GM12874 (cell line): ENCODE measurements around the gene C17orf100.

Experiments used
- CTCF ChIP-seq: IDR thresholded peaks from 2 replicates; pipeline ENCODE4 v1.5.1; 2011; ENCODE audit warnings: low read depth, mild to moderate bottlenecking, control low read depth, low read length, moderate library complexity; ENCODE audit not compliant: insufficient read depth

C17orf100 gene

DNA sequence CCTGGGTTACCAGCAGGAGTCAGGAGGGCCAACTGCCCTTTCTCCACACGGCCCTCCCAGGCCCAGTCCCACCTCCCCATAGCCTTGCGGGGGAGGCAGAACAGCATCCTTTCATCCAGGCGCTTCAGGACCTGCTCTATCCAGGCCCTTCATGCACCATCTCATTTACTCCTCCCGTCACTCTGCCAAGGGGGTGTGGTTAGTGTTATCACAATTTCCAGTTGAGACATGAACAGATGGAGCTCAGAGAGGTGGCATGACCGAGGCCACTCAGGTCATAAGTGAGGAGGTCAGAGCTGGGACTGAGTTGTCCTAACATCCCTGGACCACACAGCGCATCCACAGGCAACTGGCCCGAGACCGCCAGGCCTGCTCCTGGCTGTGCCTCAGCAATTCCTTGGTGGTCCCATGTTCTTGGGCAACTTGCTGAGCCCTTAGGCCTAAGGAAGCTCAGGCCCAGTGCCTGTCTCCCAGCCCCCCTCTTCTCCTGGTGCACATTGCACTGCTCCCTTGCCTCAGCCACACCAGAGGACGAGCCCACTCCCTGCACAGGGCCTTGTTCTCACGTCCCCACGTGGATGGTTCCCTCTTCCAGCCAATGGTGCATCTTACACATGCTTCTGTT is 23.8 kb downstream of the C17orf100 start:
- TF ChIP-seq CTCF = no peak

DNA sequence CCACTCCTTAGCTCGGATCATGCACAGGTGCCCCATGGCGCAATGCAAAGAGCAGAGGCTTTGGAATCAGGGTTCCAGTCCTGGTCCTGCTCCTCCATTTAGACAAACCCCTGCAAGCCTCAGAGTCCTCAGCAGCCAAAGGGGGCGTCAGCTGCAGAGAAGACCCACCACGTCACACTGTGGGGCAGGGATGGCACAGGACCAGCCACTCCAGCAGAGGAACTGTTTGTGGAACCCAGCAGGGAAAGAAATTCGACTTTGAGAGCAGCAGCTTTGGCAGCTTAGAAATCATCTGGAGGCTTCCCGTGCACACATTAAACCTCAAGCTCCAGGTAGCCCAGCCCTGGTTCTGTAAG is 25.2 kb downstream of the C17orf100 start:
- TF ChIP-seq CTCF = no peak

- TF ChIP-seq CTCF = no peak
These were observed 25.7 kb downstream of the C17orf100 start for GRCh38 chr17:6677158-6677831.

DNA sequence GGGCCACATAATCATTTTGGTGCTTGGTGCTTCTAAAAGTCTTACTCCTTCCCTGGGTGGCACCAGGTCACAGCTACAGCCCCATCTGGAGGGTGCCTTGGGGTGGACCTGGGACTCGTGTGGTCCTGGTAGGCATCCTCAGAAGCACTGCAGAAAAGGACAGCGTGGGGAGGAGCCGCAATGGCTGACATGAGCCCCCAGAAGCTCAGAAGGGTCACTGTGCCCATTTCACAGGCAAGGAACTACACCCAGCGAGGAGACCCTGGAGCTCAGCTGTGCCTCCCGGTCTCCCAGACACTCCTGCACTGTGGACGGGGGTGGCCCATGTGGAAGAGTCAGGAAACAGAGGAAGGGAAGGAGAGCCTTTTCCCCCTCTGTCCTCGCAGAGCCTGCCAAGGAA is 26.4 kb downstream of the C17orf100 start:
- TF ChIP-seq CTCF = no peak

- no peak for TF ChIP-seq CTCF
These were observed 27.7 kb downstream of the C17orf100 start for GRCh38 chr17:6679241-6679640.

DNA sequence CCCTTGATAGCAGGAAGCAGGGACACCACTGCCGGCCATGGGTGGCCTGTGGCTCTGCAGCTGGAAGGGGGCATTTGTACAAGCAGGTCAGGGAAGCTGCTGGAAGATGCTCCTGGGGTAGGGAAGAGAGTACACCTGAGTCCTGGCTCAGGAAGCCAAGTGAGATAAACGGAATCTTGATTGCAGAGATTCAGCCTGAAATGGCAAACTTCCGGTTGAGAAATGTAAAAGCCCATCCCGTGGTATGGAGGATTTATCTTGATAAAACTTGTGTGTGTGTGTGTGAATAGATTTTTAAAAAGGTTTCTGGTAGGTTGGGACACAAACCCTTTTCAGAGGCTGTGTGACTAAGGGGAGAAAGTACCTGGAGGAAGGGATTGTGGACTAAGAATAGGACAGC is 29.6 kb downstream of the C17orf100 start:
- TF ChIP-seq CTCF = no peak

DNA sequence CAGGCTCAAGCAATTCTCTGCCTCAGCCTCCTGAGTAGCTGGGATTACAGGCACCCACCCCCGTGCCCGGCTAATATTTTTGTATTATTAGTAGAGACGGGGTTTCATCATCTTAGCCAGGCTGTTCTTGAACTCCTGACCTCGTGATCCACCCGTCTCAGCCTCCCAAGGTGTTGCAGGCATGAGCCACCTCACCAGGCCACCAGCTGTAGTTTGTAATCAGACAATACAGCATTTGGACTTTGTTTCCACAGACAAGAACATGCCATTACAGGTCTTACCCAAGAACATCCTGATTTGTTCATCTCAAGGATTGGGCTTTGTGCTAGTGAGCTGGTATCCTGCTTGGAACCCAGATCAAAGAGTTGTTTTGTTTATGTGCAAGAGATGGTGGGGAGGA is 30.1 kb downstream of the C17orf100 start:
- no peak for TF ChIP-seq CTCF

DNA sequence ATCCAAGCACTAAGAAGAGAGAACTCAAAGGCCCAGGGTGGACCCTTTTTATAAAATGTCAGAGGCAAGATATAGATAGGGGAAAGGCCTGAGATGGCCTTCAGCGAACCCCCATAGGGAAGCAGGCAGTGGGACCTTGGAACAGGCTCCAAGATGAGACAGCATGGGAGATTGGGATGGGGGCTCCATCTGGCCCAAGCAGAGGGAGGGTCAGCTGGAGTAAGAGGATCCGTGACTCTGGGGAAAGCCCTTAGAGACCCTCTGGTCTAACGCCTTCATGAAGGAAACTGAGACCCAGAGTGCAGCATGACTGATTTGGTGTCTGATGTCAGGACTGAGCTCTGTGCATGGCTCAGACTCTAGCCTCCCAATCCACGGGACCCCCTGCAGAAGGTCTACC is 30.8 kb downstream of the C17orf100 start:
- no peak for TF ChIP-seq CTCF
